OCI-LY1 (cell line): Measurements from ENCODE around the gene EPYC.

Source experiments
- H2AFZ ChIP-seq: fragments of 200-600 bp; sonication (generic), shearing (Covaris generic); 2 replicates; pipeline ENCODE4 v1.6.0; 2014; ENCODE audit warnings: antibody characterized with exemption, mild to moderate bottlenecking, low read length
- H3F3A ChIP-seq: fragments of 200-600 bp; sonication (generic), shearing (Covaris generic); 2 replicates; pipeline ENCODE4 v1.6.0; 2014; ENCODE audit warnings: mild to moderate bottlenecking, antibody characterized with exemption, low read length, moderate library complexity; ENCODE audit not compliant: insufficient read depth
- H3K27ac ChIP-seq: fragments of 200-600 bp; sonication (generic); 2 replicates; pipeline ENCODE4 v1.5.1; 2014; ENCODE audit warnings: low read length, mixed run types, mild to moderate bottlenecking, low read depth; ENCODE audit not compliant: poor library complexity, severe bottlenecking
- H3K27me3 ChIP-seq: fragments of 200-600 bp; sonication (generic); 2 replicates; pipeline ENCODE4 v1.6.0; 2014; ENCODE audit warnings: antibody characterized with exemption, mild to moderate bottlenecking, low read length, moderate library complexity; ENCODE audit not compliant: insufficient read depth
- H3K36me3 ChIP-seq: fragments of 200-600 bp; sonication (generic); 2 replicates; pipeline ENCODE4 v1.6.1; 2014; ENCODE audit warnings: mild to moderate bottlenecking, antibody characterized with exemption, low read length, moderate library complexity, mixed read lengths; ENCODE audit not compliant: insufficient read depth
- H3K4me1 ChIP-seq: fragments of 200-600 bp; sonication (generic); 2 replicates; pipeline ENCODE4 v1.5.1; 2014; ENCODE audit warnings: mild to moderate bottlenecking, low read length, moderate library complexity; ENCODE audit not compliant: insufficient read depth, severe bottlenecking
- H3K4me2 ChIP-seq: fragments of 200-600 bp; sonication (generic), shearing (Covaris generic); 2 replicates; pipeline ENCODE4 v1.6.1; 2014; ENCODE audit warnings: low read length
- H3K4me3 ChIP-seq: fragments of 200-600 bp; sonication (generic); 2 replicates; pipeline ENCODE4 v1.5.1; 2014; ENCODE audit warnings: low read length, low read depth, mild to moderate bottlenecking, mixed read lengths; ENCODE audit not compliant: poor library complexity, severe bottlenecking
- H3K79me2 ChIP-seq: fragments of 200-600 bp; shearing (Covaris generic); 2 replicates; pipeline ENCODE4 v1.6.1; 2016; ENCODE audit warnings: mixed run types, low read length, mixed read lengths; ENCODE audit not compliant: insufficient read depth
- H3K9ac ChIP-seq: fragments of 200-600 bp; sonication (generic), shearing (Covaris generic); 2 replicates; pipeline ENCODE4 v1.6.1; 2014; ENCODE audit warnings: mild to moderate bottlenecking, low read length, mixed read lengths
- H3K9me2 ChIP-seq: fragments of 200-600 bp; sonication (generic), shearing (Covaris generic); 2 replicates; pipeline ENCODE4 v1.6.1; 2014; ENCODE audit warnings: low read depth, mild to moderate bottlenecking, low read length, mixed read lengths
- H3K9me3 ChIP-seq: fragments of 200-600 bp; shearing (Covaris generic); 2 replicates; pipeline ENCODE4 v1.6.1; 2014; ENCODE audit warnings: low read length, mixed read lengths
- H4K20me1 ChIP-seq: fragments of 200-600 bp; sonication (generic), shearing (Covaris generic); 2 replicates; pipeline ENCODE4 v1.6.0; 2016; ENCODE audit warnings: mild to moderate bottlenecking, low read length; ENCODE audit not compliant: insufficient read depth
- EZH2 ChIP-seq: fragments of 200-600 bp; sonication (generic), shearing (Covaris generic); IDR thresholded peaks from 2 replicates; pipeline ENCODE4 v1.8.0; 2017; ENCODE audit warnings: borderline replicate concordance, mixed run types, mild to moderate bottlenecking, antibody characterized with exemption, low read length, moderate library complexity, mixed read lengths
- TF ChIP-seq, protein P1 (sequence below): fragments of 200-600 bp; sonication (generic), shearing (Covaris generic); IDR thresholded peaks from 2 replicates; pipeline ENCODE4 v1.5.1; 2017; ENCODE audit warnings: mild to moderate bottlenecking, antibody characterized with exemption, low read length, moderate library complexity, mixed read lengths

The EPYC gene

DNA sequence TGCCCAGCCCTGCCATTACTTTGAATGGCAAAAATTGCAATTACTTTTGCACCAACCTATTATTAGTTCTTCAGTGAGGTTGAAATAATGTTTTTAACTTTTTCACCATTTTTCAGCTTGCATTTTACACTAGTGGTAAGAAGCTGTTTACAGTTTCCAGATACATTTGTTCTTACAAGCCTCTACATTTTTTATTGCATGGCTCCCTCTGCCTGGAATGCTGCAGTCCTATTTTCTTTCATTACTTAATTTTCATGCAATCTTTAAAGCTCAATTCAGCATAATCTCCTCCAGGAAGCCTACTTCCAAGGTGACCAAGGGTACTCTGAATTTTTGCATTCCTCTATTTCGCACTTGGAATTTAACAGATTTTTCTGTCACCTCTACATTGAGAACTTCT, 83.2 kb downstream of the EPYC start:
- no peak overlapping the region for H3K9ac ChIP-seq

GRCh38 chr12:90920222-90920621, 84.5 kb downstream of the EPYC start:
- H3F3A ChIP-seq: no peaks in the 10 kb centered on the region
- H3K9me3 ChIP-seq: no peaks in the 10 kb centered on the region
- no peak overlapping the region for H3K4me3 ChIP-seq
- H4K20me1 ChIP-seq: no peaks in the 10 kb centered on the region
- no peak overlapping the region for H2AFZ ChIP-seq
- no peaks in the 10 kb centered on the region for H3K4me1 ChIP-seq
- no peaks in the 10 kb centered on the region for H3K36me3 ChIP-seq
- H3K27ac ChIP-seq: no peak overlapping the region
- no peaks in the 10 kb centered on the region for H3K79me2 ChIP-seq
- TF ChIP-seq, protein P1, sequence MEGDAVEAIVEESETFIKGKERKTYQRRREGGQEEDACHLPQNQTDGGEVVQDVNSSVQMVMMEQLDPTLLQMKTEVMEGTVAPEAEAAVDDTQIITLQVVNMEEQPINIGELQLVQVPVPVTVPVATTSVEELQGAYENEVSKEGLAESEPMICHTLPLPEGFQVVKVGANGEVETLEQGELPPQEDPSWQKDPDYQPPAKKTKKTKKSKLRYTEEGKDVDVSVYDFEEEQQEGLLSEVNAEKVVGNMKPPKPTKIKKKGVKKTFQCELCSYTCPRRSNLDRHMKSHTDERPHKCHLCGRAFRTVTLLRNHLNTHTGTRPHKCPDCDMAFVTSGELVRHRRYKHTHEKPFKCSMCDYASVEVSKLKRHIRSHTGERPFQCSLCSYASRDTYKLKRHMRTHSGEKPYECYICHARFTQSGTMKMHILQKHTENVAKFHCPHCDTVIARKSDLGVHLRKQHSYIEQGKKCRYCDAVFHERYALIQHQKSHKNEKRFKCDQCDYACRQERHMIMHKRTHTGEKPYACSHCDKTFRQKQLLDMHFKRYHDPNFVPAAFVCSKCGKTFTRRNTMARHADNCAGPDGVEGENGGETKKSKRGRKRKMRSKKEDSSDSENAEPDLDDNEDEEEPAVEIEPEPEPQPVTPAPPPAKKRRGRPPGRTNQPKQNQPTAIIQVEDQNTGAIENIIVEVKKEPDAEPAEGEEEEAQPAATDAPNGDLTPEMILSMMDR: no peak
- no peak for TF ChIP-seq EZH2
- H3K9me2 ChIP-seq: no peaks in the 10 kb centered on the region
- H3K4me2 ChIP-seq: no peak overlapping the region
- H3K27me3 ChIP-seq: no peaks in the 10 kb centered on the region; the same call in 1 of the 2 replicates
- H3K9ac ChIP-seq: no peak overlapping the region

More for the DNA sequence above, 83.2 kb downstream of the EPYC start:
- H3K27me3 ChIP-seq: no peaks in the 10 kb centered on the region; the same call in 1 of the 2 replicates
- no peaks in the 10 kb centered on the region for H4K20me1 ChIP-seq
- no peaks in the 10 kb centered on the region for H3K9me2 ChIP-seq
- H3K79me2 ChIP-seq: no peaks in the 10 kb centered on the region
- no peak overlapping the region for H3K4me2 ChIP-seq
- H2AFZ ChIP-seq: no peak overlapping the region
- no peaks in the 10 kb centered on the region for H3K4me1 ChIP-seq
- H3K36me3 ChIP-seq: no peaks in the 10 kb centered on the region
- no peak overlapping the region for H3K27ac ChIP-seq
- no peaks in the 10 kb centered on the region for H3K9me3 ChIP-seq
- no peak overlapping the region for H3K4me3 ChIP-seq
- no peaks in the 10 kb centered on the region for H3F3A ChIP-seq
- TF ChIP-seq, protein P1: no peak
- TF ChIP-seq EZH2: no peak

DNA sequence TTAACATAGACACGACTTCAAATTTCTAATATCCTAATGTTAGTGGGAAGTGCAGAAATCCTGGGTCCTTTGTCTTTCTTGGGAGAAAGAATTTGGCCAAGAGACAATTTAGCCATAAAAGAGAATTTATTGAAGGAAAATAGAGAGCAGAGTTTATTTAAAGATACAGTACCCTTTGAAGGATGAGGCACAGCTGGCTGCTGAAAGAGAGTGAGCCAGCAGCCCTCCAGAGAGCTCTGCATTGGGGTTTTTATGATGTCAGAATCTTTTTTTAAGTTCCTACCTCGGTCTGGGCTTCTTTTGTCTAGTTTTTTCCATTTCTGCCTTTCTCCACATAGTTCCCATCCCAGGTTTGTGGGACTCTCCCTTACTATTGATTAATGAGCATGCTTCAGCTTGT, 87.3 kb downstream of the EPYC start:
- no peak overlapping the region for H2AFZ ChIP-seq
- no peaks in the 10 kb centered on the region for H3K36me3 ChIP-seq
- no peaks in the 10 kb centered on the region for H3K79me2 ChIP-seq
- H4K20me1 ChIP-seq: no peaks in the 10 kb centered on the region
- H3K27ac ChIP-seq: no peak overlapping the region
- no peak overlapping the region for H3K9ac ChIP-seq
- TF ChIP-seq EZH2: no peak
- TF ChIP-seq, protein P1: no peak
- no peaks in the 10 kb centered on the region for H3K27me3 ChIP-seq
- no peaks in the 10 kb centered on the region for H3K9me2 ChIP-seq
- H3F3A ChIP-seq: no peaks in the 10 kb centered on the region
- H3K9me3 ChIP-seq: no peaks in the 10 kb centered on the region
- H3K4me2 ChIP-seq: no peak overlapping the region
- H3K4me3 ChIP-seq: no peak overlapping the region
- H3K4me1 ChIP-seq: no peaks in the 10 kb centered on the region
